ENCODE measurements around the gene PAQR5.
"Not testable (repeated sequence)": the region's sequence is repeated elsewhere in the genome, so short reads cannot be mapped to it uniquely, and the experiment has no call there.

PAQR5 gene

GRCh38 chr15:69293741-69294615 is 4.7 kb upstream of the PAQR5 start:
- no peak for DNase-seq

- DNase-seq: no peak
Observed at GRCh38 chr15:69296606-69297005, 2.1 kb upstream of the PAQR5 start.

- no peak for DNase-seq
Observed at GRCh38 chr15:69297642-69298353, 914 bp upstream of the PAQR5 start.

GRCh38 chr15:69298354-69298696 is 387 bp upstream of the PAQR5 start:
- no peak for DNase-seq

GRCh38 chr15:69299451-69299886 is 757 bp downstream of the PAQR5 start:
- DNase-seq: no peak

GRCh38 chr15:69299943-69300588 is 1.4 kb downstream of the PAQR5 start:
- DNase-seq: no peak

- DNase-seq: not testable (repeated sequence)
Observed at GRCh38 chr15:69301101-69301500, 2.4 kb downstream of the PAQR5 start.

- not testable (repeated sequence) for DNase-seq
Observed at GRCh38 chr15:69302087-69302486, 3.4 kb downstream of the PAQR5 start.

- no peak for DNase-seq
Observed at GRCh38 chr15:69302929-69303328, 4.2 kb downstream of the PAQR5 start.

- DNase-seq: no peak
Observed at GRCh38 chr15:69303337-69304181, 4.8 kb downstream of the PAQR5 start.

- no peak for DNase-seq
Observed at GRCh38 chr15:69304182-69304545, 5.5 kb downstream of the PAQR5 start.

- DNase-seq: no peak
Observed at GRCh38 chr15:69305204-69305931, 6.7 kb downstream of the PAQR5 start.

- no peak for DNase-seq
Observed at GRCh38 chr15:69305933-69306568, 7.3 kb downstream of the PAQR5 start.

GRCh38 chr15:69307939-69308338 is 9.2 kb downstream of the PAQR5 start:
- DNase-seq: no peak

GRCh38 chr15:69308949-69309348 is 10.2 kb downstream of the PAQR5 start:
- DNase-seq: no peak

- no peak for DNase-seq
Observed at GRCh38 chr15:69311319-69311721, 12.6 kb downstream of the PAQR5 start.

- no peak for DNase-seq
Observed at GRCh38 chr15:69313432-69314000, 14.8 kb downstream of the PAQR5 start.

- no peak for DNase-seq
Observed at GRCh38 chr15:69314131-69314530, 15.4 kb downstream of the PAQR5 start.

GRCh38 chr15:69314736-69315135 is 16.0 kb downstream of the PAQR5 start:
- DNase-seq: no peak

- DNase-seq: no peak
Observed at GRCh38 chr15:69315402-69316110, 16.8 kb downstream of the PAQR5 start.

- DNase-seq: no peak
Observed at GRCh38 chr15:69316291-69316690, 17.6 kb downstream of the PAQR5 start.

Data from NCI-H2227 treated with DMSO at 0.1 percent for 48 hours (cell line).